ENCODE results near the gene IGFBPL1. TPM values are rescaled to one million over a fixed set of nuclear protein-coding genes. Genes with fewer than 3 reads are reported as not detected.

The IGFBPL1 gene
- total and polyA plus RNA-seq, 2 of the 13 experiments (the other 11 are each of a cell fraction or from before 2014, with no cell fraction given) = 0.24 TPM; not detected in 1

DNA sequence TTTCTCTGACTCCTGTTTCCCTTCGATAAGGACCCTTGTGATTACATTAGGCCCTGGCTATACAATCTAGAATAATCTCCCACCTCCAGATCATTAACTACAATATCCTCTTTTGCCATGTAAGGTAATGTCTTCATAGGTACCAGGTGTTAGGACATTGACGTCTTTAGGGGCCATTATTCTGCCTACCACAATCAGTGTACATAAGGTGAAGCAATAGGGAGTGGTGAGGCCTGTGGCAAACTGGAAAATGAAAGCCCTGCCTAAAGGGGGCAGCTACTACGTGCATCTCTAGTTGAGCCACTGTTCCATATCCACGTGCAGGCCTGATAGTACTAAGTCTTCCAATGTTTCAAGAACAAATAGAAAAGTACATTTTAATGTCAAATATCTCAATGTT, 36.5 kb downstream of the IGFBPL1 start:
- peak overlapping the region; percentile 80 for H3K27ac ChIP-seq (ENCODE audit: extremely low read length, insufficient read depth, low read length)
- CTCF ChIA-PET (ENCODE audit: low intra/inter-chr PET ratio, low total read pairs) = no interaction called here
- H3K9me3 ChIP-seq (ENCODE audit: low read length) = peaks cover 6% of the 10 kb centered on the region; the same call in 1 of the 2 replicates
- no peaks in the 10 kb centered on the region for H4K20me1 ChIP-seq (ENCODE audit: insufficient read depth, low read length)
- FAIRE-seq = no peak
- H2AFZ ChIP-seq (ENCODE audit: low read length) = no peak overlapping the region
- in situ Hi-C loops (cut with HindIII; ENCODE audit: extremely low pct_ligation_motif_present, low pct_unique_long_range_greater_than_20kb) = no loop called here
- no TSS peak for BruUV-seq (replicated peaks)
- no peak overlapping the region for H3K4me3 ChIP-seq (replicated peaks in 1 of 3; ENCODE audit: insufficient read depth in 1 of 3, low read depth in 2 of 3, low read length in 3 of 3)
- POLR2A ChIA-PET = no interaction called here
- 0 out of 2 replicates have a peak overlapping the region, but pooled peaks have one; percentile 47 for H3K9ac ChIP-seq (ENCODE audit: insufficient read depth, low read depth, low read length)
- no peak overlapping the region for H3K4me2 ChIP-seq (ENCODE audit: low read depth, low read length)
- intact Hi-C loops (cut with micrococcal nuclease; ENCODE audit: unreplicated experiment) = no loop called here
- no peak for ATAC-seq
- H3K27me3 ChIP-seq (ENCODE audit: control insufficient read depth in 1 of 2, insufficient read depth in 2 of 2, low read length in 2 of 2) = no peaks in the 10 kb centered on the region
- WGBS (ENCODE audit: low lambda C conversion rate) = 89% methylated on average over 4 of the region's 4 CpGs
- peaks cover 2% of the 10 kb centered on the region for H3K79me2 ChIP-seq (ENCODE audit: insufficient read depth, low read length)
- TF ChIP-seq ZMYM2 (CRISPR knock-in tag; IDR thresholded peaks at IDR 0.05) = 0 out of 2 replicates have a peak, but pooled peaks have one; percentile 33
- 0 out of 2 replicates have a peak, but pooled peaks have one; percentile 9 for TF ChIP-seq CEBPB (IDR thresholded peaks at IDR 0.05; ENCODE audit: borderline replicate concordance, low read depth, low read length)
- TF ChIP-seq ZFP36 (IDR thresholded peaks at IDR 0.05; ENCODE audit: borderline replicate concordance, low read depth, low read length, partially characterized antibody) = peak; percentile 49
- peak; percentile 100; the same call in 1 of the 2 replicates for TF ChIP-seq ZNF180 (CRISPR knock-in tag; IDR thresholded peaks at IDR 0.05; ENCODE audit: borderline replicate concordance, low read depth)
- 0 out of 2 replicates have a peak, but pooled peaks have one; percentile 27 for TF ChIP-seq RCOR2 (CRISPR knock-in tag; IDR thresholded peaks at IDR 0.05)
- no peak for TF ChIP-seq FOXP1 (IDR thresholded peaks at IDR 0.05)
- no peak for TF ChIP-seq FOXP1 (CRISPR knock-in tag; IDR thresholded peaks at IDR 0.05)
- peaks cover 96% of the 10 kb centered on the region for H3K4me1 ChIP-seq (ENCODE audit: insufficient read depth, low read length)
- DNase-seq (ENCODE audit: low spot score) = no peak
- no peaks in the 10 kb centered on the region for H3K36me3 ChIP-seq (replicated peaks in 1 of 2; ENCODE audit: control insufficient read depth in 1 of 2, insufficient read depth in 2 of 2, low read length in 2 of 2)

DNA sequence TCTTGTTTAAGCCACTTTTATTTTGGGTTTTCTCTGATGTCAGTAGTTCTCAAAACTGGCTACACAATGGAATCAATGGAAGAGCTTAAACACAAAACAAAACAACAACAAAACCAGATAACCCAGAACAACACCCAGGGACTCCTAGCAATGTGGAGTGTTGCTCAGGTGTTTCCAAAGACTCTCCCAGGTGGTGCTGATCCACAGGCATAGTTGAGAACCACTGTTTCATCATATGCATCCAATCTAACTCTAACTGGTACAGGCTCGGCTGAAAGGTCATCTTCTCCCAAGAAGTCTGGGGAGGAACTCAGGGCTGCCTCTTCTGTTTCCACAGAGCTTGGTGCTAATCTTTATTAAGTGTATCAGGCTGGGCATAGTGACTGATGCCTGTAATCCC, 37.2 kb downstream of the IGFBPL1 start:
- Histone ChIP-seq H3K4me1 (ENCODE audit: insufficient read depth, low read length) (peaks cover 100% of the 10 kb centered on the region), H2AFZ (ENCODE audit: low read length) (no peak overlapping the region), H3K27me3 (ENCODE audit: control insufficient read depth in 1 of 2, insufficient read depth in 2 of 2, low read length in 2 of 2) (no peaks in the 10 kb centered on the region), H4K20me1 (ENCODE audit: insufficient read depth, low read length) (no peaks in the 10 kb centered on the region), H3K4me3 (replicated peaks in 1 of 3; ENCODE audit: insufficient read depth in 1 of 3, low read depth in 2 of 3, low read length in 3 of 3) (no peak overlapping the region), H3K36me3 (replicated peaks in 1 of 2; ENCODE audit: control insufficient read depth in 1 of 2, insufficient read depth in 2 of 2, low read length in 2 of 2) (no peaks in the 10 kb centered on the region), H3K9ac (ENCODE audit: insufficient read depth, low read depth, low read length) (peak overlapping the region; percentile 52), H3K79me2 (ENCODE audit: insufficient read depth, low read length) (no peaks in the 10 kb centered on the region), H3K4me2 (ENCODE audit: low read depth, low read length) (peak overlapping the region; percentile 39), H3K27ac (ENCODE audit: extremely low read length, insufficient read depth, low read length) (peak overlapping the region; percentile 80), H3K9me3 (ENCODE audit: low read length) (peaks cover 6% of the 10 kb centered on the region; the same call in 1 of the 2 replicates)
- in situ Hi-C loops (cut with HindIII; ENCODE audit: extremely low pct_ligation_motif_present, low pct_unique_long_range_greater_than_20kb) = no loop called here
- ATAC-seq (no peak), FAIRE-seq (no peak), DNase-seq (ENCODE audit: low spot score) (no peak)
- POLR2A ChIA-PET = no interaction called here
- CTCF ChIA-PET (ENCODE audit: low intra/inter-chr PET ratio, low total read pairs) = no interaction called here
- 100% methylated on average over 1 of the region's 1 CpG for WGBS (ENCODE audit: low lambda C conversion rate)
- intact Hi-C loops (cut with micrococcal nuclease; ENCODE audit: unreplicated experiment) = no loop called here
- no TSS peak for BruUV-seq (replicated peaks)
- TF ChIP-seq HOXA3 (CRISPR knock-in tag; IDR thresholded peaks at IDR 0.05) (no peak), ZSCAN25 (CRISPR knock-in tag; IDR thresholded peaks at IDR 0.05) (no peak), ZNF333 (CRISPR knock-in tag; IDR thresholded peaks at IDR 0.05; ENCODE audit: borderline replicate concordance) (no peak), NR3C1 (CRISPR knock-in tag; IDR thresholded peaks at IDR 0.05) (no peak), ZNF20 (CRISPR knock-in tag; IDR thresholded peaks at IDR 0.05) (no peak)
- TF ChIP-seq, protein P1, sequence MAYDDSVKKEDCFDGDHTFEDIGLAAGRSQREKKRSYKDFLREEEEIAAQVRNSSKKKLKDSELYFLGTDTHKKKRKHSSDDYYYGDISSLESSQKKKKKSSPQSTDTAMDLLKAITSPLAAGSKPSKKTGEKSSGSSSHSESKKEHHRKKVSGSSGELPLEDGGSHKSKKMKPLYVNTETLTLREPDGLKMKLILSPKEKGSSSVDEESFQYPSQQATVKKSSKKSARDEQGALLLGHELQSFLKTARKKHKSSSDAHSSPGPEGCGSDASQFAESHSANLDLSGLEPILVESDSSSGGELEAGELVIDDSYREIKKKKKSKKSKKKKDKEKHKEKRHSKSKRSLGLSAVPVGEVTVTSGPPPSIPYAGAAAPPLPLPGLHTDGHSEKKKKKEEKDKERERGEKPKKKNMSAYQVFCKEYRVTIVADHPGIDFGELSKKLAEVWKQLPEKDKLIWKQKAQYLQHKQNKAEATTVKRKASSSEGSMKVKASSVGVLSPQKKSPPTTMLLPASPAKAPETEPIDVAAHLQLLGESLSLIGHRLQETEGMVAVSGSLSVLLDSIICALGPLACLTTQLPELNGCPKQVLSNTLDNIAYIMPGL (CRISPR knock-in tag; IDR thresholded peaks at IDR 0.05; ENCODE audit: borderline replicate concordance in 1 of 2, low read depth in 1 of 2) = no peak
- TF ChIP-seq, protein P2, sequence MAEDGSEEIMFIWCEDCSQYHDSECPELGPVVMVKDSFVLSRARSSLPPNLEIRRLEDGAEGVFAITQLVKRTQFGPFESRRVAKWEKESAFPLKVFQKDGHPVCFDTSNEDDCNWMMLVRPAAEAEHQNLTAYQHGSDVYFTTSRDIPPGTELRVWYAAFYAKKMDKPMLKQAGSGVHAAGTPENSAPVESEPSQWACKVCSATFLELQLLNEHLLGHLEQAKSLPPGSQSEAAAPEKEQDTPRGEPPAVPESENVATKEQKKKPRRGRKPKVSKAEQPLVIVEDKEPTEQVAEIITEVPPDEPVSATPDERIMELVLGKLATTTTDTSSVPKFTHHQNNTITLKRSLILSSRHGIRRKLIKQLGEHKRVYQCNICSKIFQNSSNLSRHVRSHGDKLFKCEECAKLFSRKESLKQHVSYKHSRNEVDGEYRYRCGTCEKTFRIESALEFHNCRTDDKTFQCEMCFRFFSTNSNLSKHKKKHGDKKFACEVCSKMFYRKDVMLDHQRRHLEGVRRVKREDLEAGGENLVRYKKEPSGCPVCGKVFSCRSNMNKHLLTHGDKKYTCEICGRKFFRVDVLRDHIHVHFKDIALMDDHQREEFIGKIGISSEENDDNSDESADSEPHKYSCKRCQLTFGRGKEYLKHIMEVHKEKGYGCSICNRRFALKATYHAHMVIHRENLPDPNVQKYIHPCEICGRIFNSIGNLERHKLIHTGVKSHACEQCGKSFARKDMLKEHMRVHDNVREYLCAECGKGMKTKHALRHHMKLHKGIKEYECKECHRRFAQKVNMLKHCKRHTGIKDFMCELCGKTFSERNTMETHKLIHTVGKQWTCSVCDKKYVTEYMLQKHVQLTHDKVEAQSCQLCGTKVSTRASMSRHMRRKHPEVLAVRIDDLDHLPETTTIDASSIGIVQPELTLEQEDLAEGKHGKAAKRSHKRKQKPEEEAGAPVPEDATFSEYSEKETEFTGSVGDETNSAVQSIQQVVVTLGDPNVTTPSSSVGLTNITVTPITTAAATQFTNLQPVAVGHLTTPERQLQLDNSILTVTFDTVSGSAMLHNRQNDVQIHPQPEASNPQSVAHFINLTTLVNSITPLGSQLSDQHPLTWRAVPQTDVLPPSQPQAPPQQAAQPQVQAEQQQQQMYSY (CRISPR knock-in tag; IDR thresholded peaks at IDR 0.05) = no peak

All from HepG2 (cell line).